ENCODE data around the gene TSPAN9. TPM values are rescaled to one million over a fixed set of nuclear protein-coding genes. Genes with fewer than 3 reads are reported as not detected.

TSPAN9 gene
- total RNA-seq, 1 donor from 2014 or later = 40.9 TPM

- H3K4me2 ChIP-seq (ENCODE audit: low read length) = no peak overlapping the region
- Mint-ChIP-seq H3K27me3 (ENCODE audit: low read depth, unreplicated experiment) (peaks cover 14% of the 10 kb centered on the region), H3K36me3 (ENCODE audit: low read depth, unreplicated experiment) (peaks cover 2% of the 10 kb centered on the region), H3K27ac (ENCODE audit: unreplicated experiment) (peak overlapping the region; percentile 14), H3K4me3 (ENCODE audit: unreplicated experiment) (no peak overlapping the region), H3K4me1 (ENCODE audit: low read depth, unreplicated experiment) (no peaks in the 10 kb centered on the region), H3K9me3 (ENCODE audit: unreplicated experiment) (no peaks in the 10 kb centered on the region)
- no peaks in the 10 kb centered on the region for H3K27me3 ChIP-seq (ENCODE audit: insufficient read depth, low read length)
- H2AFZ ChIP-seq (ENCODE audit: low read depth, low read length) = no peak overlapping the region
- no peak overlapping the region for H3K9ac ChIP-seq (ENCODE audit: low read length)
- no peak overlapping the region for H3K27ac ChIP-seq (ENCODE audit: low read depth, low read length)
- H3K4me1 ChIP-seq (ENCODE audit: insufficient read depth, low read length) = no peaks in the 10 kb centered on the region
- no peaks in the 10 kb centered on the region for H3K9me3 ChIP-seq (ENCODE audit: insufficient read depth, low read depth, low read length)
- no peak overlapping the region for H3K4me3 ChIP-seq (ENCODE audit: insufficient read depth, low read depth, low read length)
- H4K20me1 ChIP-seq (ENCODE audit: insufficient read depth, low read length) = peaks cover 14% of the 10 kb centered on the region
- no peaks in the 10 kb centered on the region for H3K79me2 ChIP-seq (ENCODE audit: insufficient read depth, low read length)
- no peaks in the 10 kb centered on the region for H3K36me3 ChIP-seq (ENCODE audit: insufficient read depth, low read length)
- no peak for DNase-seq (ENCODE audit: low read depth)
- FAIRE-seq = no peak
- TF ChIP-seq, protein P1, sequence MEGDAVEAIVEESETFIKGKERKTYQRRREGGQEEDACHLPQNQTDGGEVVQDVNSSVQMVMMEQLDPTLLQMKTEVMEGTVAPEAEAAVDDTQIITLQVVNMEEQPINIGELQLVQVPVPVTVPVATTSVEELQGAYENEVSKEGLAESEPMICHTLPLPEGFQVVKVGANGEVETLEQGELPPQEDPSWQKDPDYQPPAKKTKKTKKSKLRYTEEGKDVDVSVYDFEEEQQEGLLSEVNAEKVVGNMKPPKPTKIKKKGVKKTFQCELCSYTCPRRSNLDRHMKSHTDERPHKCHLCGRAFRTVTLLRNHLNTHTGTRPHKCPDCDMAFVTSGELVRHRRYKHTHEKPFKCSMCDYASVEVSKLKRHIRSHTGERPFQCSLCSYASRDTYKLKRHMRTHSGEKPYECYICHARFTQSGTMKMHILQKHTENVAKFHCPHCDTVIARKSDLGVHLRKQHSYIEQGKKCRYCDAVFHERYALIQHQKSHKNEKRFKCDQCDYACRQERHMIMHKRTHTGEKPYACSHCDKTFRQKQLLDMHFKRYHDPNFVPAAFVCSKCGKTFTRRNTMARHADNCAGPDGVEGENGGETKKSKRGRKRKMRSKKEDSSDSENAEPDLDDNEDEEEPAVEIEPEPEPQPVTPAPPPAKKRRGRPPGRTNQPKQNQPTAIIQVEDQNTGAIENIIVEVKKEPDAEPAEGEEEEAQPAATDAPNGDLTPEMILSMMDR (IDR thresholded peaks at IDR 0.05; ENCODE audit: insufficient read depth, low read depth, low read length) = no peak
- TF ChIP-seq EZH2 (IDR thresholded peaks at IDR 0.05; ENCODE audit: insufficient read depth, low read length) = no peak
Observed at GRCh38 chr12:3044141-3044630, 33.0 kb upstream of the TSPAN9 start.

GRCh38 chr12:3045494-3045893, 31.7 kb upstream of the TSPAN9 start:
- Histone ChIP-seq H3K4me1 (ENCODE audit: insufficient read depth, low read length) (no peaks in the 10 kb centered on the region), H3K9ac (ENCODE audit: low read length) (no peak overlapping the region), H3K4me3 (ENCODE audit: insufficient read depth, low read depth, low read length) (no peak overlapping the region), H3K27ac (ENCODE audit: low read depth, low read length) (no peak overlapping the region), H3K4me2 (ENCODE audit: low read length) (no peak overlapping the region), H3K79me2 (ENCODE audit: insufficient read depth, low read length) (no peaks in the 10 kb centered on the region), H4K20me1 (ENCODE audit: insufficient read depth, low read length) (peaks cover 14% of the 10 kb centered on the region), H3K9me3 (ENCODE audit: insufficient read depth, low read depth, low read length) (no peaks in the 10 kb centered on the region), H2AFZ (ENCODE audit: low read depth, low read length) (no peak overlapping the region), H3K27me3 (ENCODE audit: insufficient read depth, low read length) (no peaks in the 10 kb centered on the region), H3K36me3 (ENCODE audit: insufficient read depth, low read length) (no peaks in the 10 kb centered on the region)
- DNase-seq (ENCODE audit: low read depth) (no peak), FAIRE-seq (no peak)
- peaks cover 1% of the 10 kb centered on the region for H3K4me1 Mint-ChIP-seq (ENCODE audit: low read depth, unreplicated experiment)
- no peak overlapping the region for H3K27ac Mint-ChIP-seq (ENCODE audit: unreplicated experiment)
- H3K9me3 Mint-ChIP-seq (ENCODE audit: unreplicated experiment) = no peaks in the 10 kb centered on the region
- TF ChIP-seq EZH2 (IDR thresholded peaks at IDR 0.05; ENCODE audit: insufficient read depth, low read length) = no peak
- TF ChIP-seq, protein P1 (IDR thresholded peaks at IDR 0.05; ENCODE audit: insufficient read depth, low read depth, low read length) = no peak
- peaks cover 2% of the 10 kb centered on the region for H3K36me3 Mint-ChIP-seq (ENCODE audit: low read depth, unreplicated experiment)
- H3K27me3 Mint-ChIP-seq (ENCODE audit: low read depth, unreplicated experiment) = peaks cover 25% of the 10 kb centered on the region
- no peak overlapping the region for H3K4me3 Mint-ChIP-seq (ENCODE audit: unreplicated experiment)

DNA sequence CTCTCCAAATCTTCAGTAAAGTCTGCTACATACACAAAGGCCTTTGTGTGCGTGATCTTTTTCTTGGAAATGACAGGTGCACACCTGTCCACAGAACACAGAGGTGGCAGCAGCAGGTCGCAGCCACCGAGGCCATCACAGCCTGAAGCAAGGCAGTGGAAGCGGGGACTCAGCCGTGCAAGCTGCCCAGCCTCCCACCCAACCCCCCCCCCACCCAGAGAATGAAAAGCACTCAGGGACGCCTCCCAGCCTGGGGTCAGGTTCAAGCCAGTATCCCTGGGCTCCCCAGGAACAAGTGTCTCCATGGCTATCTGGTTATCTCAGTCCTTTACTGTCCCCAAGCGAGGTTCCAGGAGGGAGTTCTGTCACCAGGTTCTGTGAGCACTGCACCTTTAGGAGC, 31.2 kb upstream of the TSPAN9 start:
- Histone ChIP-seq H3K4me3 (ENCODE audit: insufficient read depth, low read depth, low read length) (no peak overlapping the region), H3K27me3 (ENCODE audit: insufficient read depth, low read length) (no peaks in the 10 kb centered on the region), H3K79me2 (ENCODE audit: insufficient read depth, low read length) (no peaks in the 10 kb centered on the region), H2AFZ (ENCODE audit: low read depth, low read length) (no peak overlapping the region), H3K9ac (ENCODE audit: low read length) (no peak overlapping the region), H3K27ac (ENCODE audit: low read depth, low read length) (no peak overlapping the region), H3K4me2 (ENCODE audit: low read length) (no peak overlapping the region), H3K4me1 (ENCODE audit: insufficient read depth, low read length) (no peaks in the 10 kb centered on the region), H4K20me1 (ENCODE audit: insufficient read depth, low read length) (peaks cover 14% of the 10 kb centered on the region), H3K9me3 (ENCODE audit: insufficient read depth, low read depth, low read length) (no peaks in the 10 kb centered on the region), H3K36me3 (ENCODE audit: insufficient read depth, low read length) (no peaks in the 10 kb centered on the region)
- no peak for FAIRE-seq
- TF ChIP-seq EZH2 (IDR thresholded peaks at IDR 0.05; ENCODE audit: insufficient read depth, low read length) = no peak
- TF ChIP-seq, protein P1 (IDR thresholded peaks at IDR 0.05; ENCODE audit: insufficient read depth, low read depth, low read length) = no peak
- Mint-ChIP-seq H3K27me3 (ENCODE audit: low read depth, unreplicated experiment) (peaks cover 25% of the 10 kb centered on the region), H3K9me3 (ENCODE audit: unreplicated experiment) (no peaks in the 10 kb centered on the region), H3K27ac (ENCODE audit: unreplicated experiment) (no peak overlapping the region), H3K36me3 (ENCODE audit: low read depth, unreplicated experiment) (peaks cover 2% of the 10 kb centered on the region), H3K4me3 (ENCODE audit: unreplicated experiment) (no peak overlapping the region), H3K4me1 (ENCODE audit: low read depth, unreplicated experiment) (peaks cover 1% of the 10 kb centered on the region)
- DNase-seq (ENCODE audit: low read depth) = no peak
